Nephron (organoid): ENCODE results near the gene LAMC2.

ENCODE experiments used
- H3K27ac Mint-ChIP-seq, 3 experiments: 2 replicates each; pipeline ENCODE4 v1.8.0; 2020; ENCODE audit warnings: mixed read lengths in 3 of 3, mild to moderate bottlenecking in 2 of 3, moderate library complexity in 1 of 3
- H3K27me3 Mint-ChIP-seq: 2 replicates; pipeline ENCODE4 v1.8.0; 2021; ENCODE audit warnings: low read depth, mild to moderate bottlenecking, moderate library complexity, mixed read lengths
- H3K36me3 Mint-ChIP-seq: 2 replicates; pipeline ENCODE4 v1.8.0; 2020; ENCODE audit warnings: low read depth, mixed read lengths
- H3K4me1 Mint-ChIP-seq: 2 replicates; pipeline ENCODE4 v1.8.0; 2020; ENCODE audit warnings: mixed read lengths
- H3K4me3 Mint-ChIP-seq, 3 experiments: 2 replicates each; pipeline ENCODE4 v1.8.0; 2020; ENCODE audit warnings: mild to moderate bottlenecking in 3 of 3, mixed read lengths in 3 of 3, moderate library complexity in 2 of 3
- H3K9me3 Mint-ChIP-seq: 2 replicates; pipeline ENCODE4 v1.8.0; 2020; ENCODE audit warnings: mixed read lengths
- CTCF ChIP-seq, 3 experiments: fragments of 200-600 bp; sonication (generic); IDR thresholded peaks; one replicate each; pipeline ENCODE4 v1.5.0; 2021; ENCODE audit warnings: antibody characterized with exemption in 3 of 3; ENCODE audit not compliant: unreplicated experiment in 3 of 3

Gene LAMC2

GRCh38 chr1:183150445-183150844 lies 35.6 kb upstream of the LAMC2 start:
- Mint-ChIP-seq H3K27ac (no peak overlapping the region), H3K4me3 (no peak overlapping the region), H3K27me3 (no peaks in the 10 kb centered on the region), H3K9me3 (no peaks in the 10 kb centered on the region), H3K4me1 (peaks cover 11% of the 10 kb centered on the region), H3K36me3 (no peaks in the 10 kb centered on the region)
- TF ChIP-seq CTCF (IDR thresholded peaks at IDR 0.05; ENCODE audit: unreplicated experiment in 3 of 3), result no peak

GRCh38 chr1:183152180-183152579 lies 33.9 kb upstream of the LAMC2 start:
- H3K36me3 Mint-ChIP-seq, result no peaks in the 10 kb centered on the region
- H3K4me1 Mint-ChIP-seq, result peaks cover 11% of the 10 kb centered on the region
- H3K9me3 Mint-ChIP-seq, result no peaks in the 10 kb centered on the region
- no peaks in the 10 kb centered on the region for H3K27me3 Mint-ChIP-seq
- H3K4me3 Mint-ChIP-seq, result no peak overlapping the region
- H3K27ac Mint-ChIP-seq, result no peak overlapping the region
- no peak for TF ChIP-seq CTCF (IDR thresholded peaks at IDR 0.05; ENCODE audit: unreplicated experiment in 3 of 3)

GRCh38 chr1:183155939-183156338 lies 30.1 kb upstream of the LAMC2 start:
- Mint-ChIP-seq H3K27me3 (no peaks in the 10 kb centered on the region), H3K36me3 (no peaks in the 10 kb centered on the region), H3K4me3 (no peak overlapping the region), H3K4me1 (no peaks in the 10 kb centered on the region), H3K9me3 (no peaks in the 10 kb centered on the region), H3K27ac (no peak overlapping the region)
- TF ChIP-seq CTCF (IDR thresholded peaks at IDR 0.05; ENCODE audit: unreplicated experiment in 3 of 3), result no peak

- TF ChIP-seq CTCF (IDR thresholded peaks at IDR 0.05; ENCODE audit: unreplicated experiment in 3 of 3), result no peak
- H3K36me3 Mint-ChIP-seq, result no peaks in the 10 kb centered on the region
- no peak overlapping the region for H3K4me3 Mint-ChIP-seq
- H3K27me3 Mint-ChIP-seq, result no peaks in the 10 kb centered on the region
- H3K27ac Mint-ChIP-seq, result no peak overlapping the region
- H3K9me3 Mint-ChIP-seq, result no peaks in the 10 kb centered on the region
- no peaks in the 10 kb centered on the region for H3K4me1 Mint-ChIP-seq
Observed at GRCh38 chr1:183159960-183160359, 26.1 kb upstream of the LAMC2 start.

- H3K27ac Mint-ChIP-seq, result no peak overlapping the region
- H3K36me3 Mint-ChIP-seq, result no peaks in the 10 kb centered on the region
- H3K27me3 Mint-ChIP-seq, result no peaks in the 10 kb centered on the region
- no peak overlapping the region for H3K4me3 Mint-ChIP-seq
- TF ChIP-seq CTCF (IDR thresholded peaks at IDR 0.05; ENCODE audit: unreplicated experiment in 3 of 3), result no peak
- no peaks in the 10 kb centered on the region for H3K9me3 Mint-ChIP-seq
- no peaks in the 10 kb centered on the region for H3K4me1 Mint-ChIP-seq
Observed at GRCh38 chr1:183161391-183161790, 24.7 kb upstream of the LAMC2 start.

GRCh38 chr1:183163316-183163715 lies 22.7 kb upstream of the LAMC2 start:
- Mint-ChIP-seq H3K27ac (no peak overlapping the region), H3K4me3 (no peak overlapping the region), H3K4me1 (no peaks in the 10 kb centered on the region), H3K36me3 (no peaks in the 10 kb centered on the region), H3K27me3 (no peaks in the 10 kb centered on the region), H3K9me3 (no peaks in the 10 kb centered on the region)
- no peak for TF ChIP-seq CTCF (IDR thresholded peaks at IDR 0.05; ENCODE audit: unreplicated experiment in 3 of 3)
